Neural crest cell (in vitro differentiated cells): ENCODE results near the gene DVL3. TPM values are rescaled to one million over a fixed set of nuclear protein-coding genes. Genes with fewer than 3 reads are reported as not detected.

ENCODE experiments used
- DNase-seq: peaks from one replicate; pipeline ENCODE4 v3.0.0; 2021; ENCODE audit warnings: low read depth, mixed read lengths, low spot score
- H3K27ac Mint-ChIP-seq: one replicate; pipeline ENCODE4 v1.8.0; 2021; ENCODE audit warnings: mild to moderate bottlenecking, mixed read lengths; ENCODE audit not compliant: unreplicated experiment
- H3K27me3 Mint-ChIP-seq: 2 replicates; pipeline ENCODE4 v1.8.0; 2021; ENCODE audit warnings: low read depth, mild to moderate bottlenecking, mixed read lengths
- H3K36me3 Mint-ChIP-seq: 2 replicates; pipeline ENCODE4 v1.8.0; 2021; ENCODE audit warnings: low read depth, mild to moderate bottlenecking, mixed read lengths
- H3K4me1 Mint-ChIP-seq: 2 replicates; pipeline ENCODE4 v1.8.0; 2021; ENCODE audit warnings: mixed read lengths
- H3K4me3 Mint-ChIP-seq: one replicate; pipeline ENCODE4 v1.8.0; 2021; ENCODE audit warnings: mild to moderate bottlenecking, mixed read lengths
- H3K9me3 Mint-ChIP-seq: 2 replicates; pipeline ENCODE4 v1.8.0; 2021; ENCODE audit warnings: mixed read lengths
- CTCF ChIP-seq: fragments of 200-600 bp; sonication (generic); conservative IDR thresholded peaks from 2 replicates; pipeline ENCODE4 v1.5.0; 2021; ENCODE audit warnings: antibody characterized with exemption, mild to moderate bottlenecking
- total RNA-seq: library from RNA; stranded (reverse); gene quantifications from 2 replicates; pipeline ENCODE4 v1.2.1, GENCODE V29; 2021

DVL3 gene
- total RNA-seq, 1 donor from 2014 or later = 93.8 TPM

- H3K4me3 Mint-ChIP-seq = no peak overlapping the region
- H3K4me1 Mint-ChIP-seq = no peaks in the 10 kb centered on the region
- H3K27ac Mint-ChIP-seq = no peak overlapping the region
- H3K9me3 Mint-ChIP-seq = no peaks in the 10 kb centered on the region
- DNase-seq = no peak
- H3K27me3 Mint-ChIP-seq = peaks cover 47% of the 10 kb centered on the region
- TF ChIP-seq CTCF = no peak
- no peaks in the 10 kb centered on the region for H3K36me3 Mint-ChIP-seq
These were observed 54.2 kb downstream of the DVL3 start for GRCh38 chr3:184209146-184209923.

- Mint-ChIP-seq H3K4me1 (no peaks in the 10 kb centered on the region), H3K36me3 (no peaks in the 10 kb centered on the region), H3K9me3 (no peaks in the 10 kb centered on the region), H3K27ac (no peak overlapping the region), H3K4me3 (no peak overlapping the region), H3K27me3 (peaks cover 46% of the 10 kb centered on the region)
- no peak for TF ChIP-seq CTCF
- DNase-seq = no peak
These were observed 56.1 kb downstream of the DVL3 start for GRCh38 chr3:184211297-184211696.

DNA sequence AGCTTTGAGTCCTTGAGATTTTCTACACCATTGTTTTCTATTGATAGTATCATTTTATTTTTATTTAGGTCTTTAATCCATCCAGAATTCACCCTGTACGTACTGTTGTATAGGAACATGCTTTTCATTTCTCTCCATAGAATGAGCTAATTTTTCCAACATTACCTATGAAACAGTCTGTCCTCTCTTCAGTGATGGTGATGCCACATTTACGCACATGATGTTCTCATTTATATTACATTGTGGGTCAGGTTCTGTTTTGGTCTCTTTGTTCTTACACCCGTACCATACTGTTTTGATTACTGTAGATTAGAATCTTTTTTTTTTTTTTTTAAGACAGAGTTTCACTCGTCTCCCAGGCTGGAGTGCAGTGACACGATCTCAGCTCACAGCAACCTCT lies 56.5 kb downstream of the DVL3 start:
- Mint-ChIP-seq H3K4me1 (no peaks in the 10 kb centered on the region), H3K4me3 (no peak overlapping the region), H3K9me3 (no peaks in the 10 kb centered on the region), H3K27ac (no peak overlapping the region), H3K36me3 (no peaks in the 10 kb centered on the region), H3K27me3 (peaks cover 42% of the 10 kb centered on the region)
- DNase-seq = no peak
- no peak for TF ChIP-seq CTCF

DNA sequence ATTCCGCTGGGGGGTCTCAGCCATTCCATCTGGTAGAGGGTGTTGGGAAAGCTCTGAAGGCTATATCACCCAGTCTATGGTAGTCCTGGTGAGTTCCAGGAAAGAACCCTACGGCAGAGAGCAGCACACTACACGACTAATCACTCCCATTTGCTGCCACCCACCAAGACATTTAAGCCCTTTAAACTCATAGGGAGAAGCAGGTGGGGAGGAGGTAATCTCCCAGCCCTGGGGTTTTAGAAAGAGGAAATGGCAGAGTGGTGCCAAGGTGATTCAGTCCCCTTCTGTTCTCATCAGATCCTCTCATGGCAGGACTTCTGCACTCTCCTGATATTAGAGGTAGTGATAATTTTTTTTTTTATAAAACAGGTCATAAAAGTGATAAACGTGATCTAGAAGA lies 63.6 kb downstream of the DVL3 start:
- no peak for DNase-seq
- no peaks in the 10 kb centered on the region for H3K36me3 Mint-ChIP-seq
- no peak overlapping the region for H3K4me3 Mint-ChIP-seq
- TF ChIP-seq CTCF = no peak
- H3K9me3 Mint-ChIP-seq = no peaks in the 10 kb centered on the region
- no peak overlapping the region for H3K27ac Mint-ChIP-seq
- H3K27me3 Mint-ChIP-seq = peaks cover 38% of the 10 kb centered on the region
- no peaks in the 10 kb centered on the region for H3K4me1 Mint-ChIP-seq

GRCh38 chr3:184222521-184222920 lies 67.3 kb downstream of the DVL3 start:
- Mint-ChIP-seq H3K9me3 (no peaks in the 10 kb centered on the region), H3K4me3 (no peak overlapping the region), H3K27me3 (peaks cover 67% of the 10 kb centered on the region), H3K27ac (no peak overlapping the region), H3K4me1 (no peaks in the 10 kb centered on the region), H3K36me3 (no peaks in the 10 kb centered on the region)
- DNase-seq = no peak
- no peak for TF ChIP-seq CTCF

Other genes with a start within 250 kb of the DVL3 start
- 47.3 and 50.9 TPM in 2 replicates for gene ABCC5, start 137.5 kb upstream of the DVL3 start, total RNA-seq
- gene HTR3D, start 123.6 kb upstream of the DVL3 start, total RNA-seq = not detected in 2 replicates
- not detected in 2 replicates for gene HTR3C, start 102.3 kb upstream of the DVL3 start, total RNA-seq
- not detected in 2 replicates for gene HTR3E, start 58.3 kb upstream of the DVL3 start, total RNA-seq
- 54.8 and 57.7 TPM in 2 replicates for gene EIF2B5, start 20.0 kb upstream of the DVL3 start, total RNA-seq
- 271 and 289 TPM in 2 replicates for gene AP2M1, start 19.5 kb downstream of the DVL3 start, total RNA-seq
- gene ABCF3, start 30.8 kb downstream of the DVL3 start, total RNA-seq = 63.9 and 67.3 TPM in 2 replicates
- 0.36 and 0.56 TPM in 2 replicates for gene VWA5B2, start 74.2 kb downstream of the DVL3 start, total RNA-seq
- 32.0 and 35.5 TPM in 2 replicates for gene ALG3, start 93.6 kb downstream of the DVL3 start, total RNA-seq
- 3.4 and 3.9 TPM in 2 replicates for gene EEF1AKMT4, start 94.3 kb downstream of the DVL3 start, total RNA-seq
- gene CAMK2N2, start 106.2 kb downstream of the DVL3 start, total RNA-seq = 4.7 and 5.6 TPM in 2 replicates
- not detected in 2 replicates for gene ECE2, start 120.6 kb downstream of the DVL3 start, total RNA-seq
- 359 and 378 TPM in 2 replicates for gene PSMD2, start 143.9 kb downstream of the DVL3 start, total RNA-seq
- 520 and 529 TPM in 2 replicates for gene EIF4G1, start 159.2 kb downstream of the DVL3 start, total RNA-seq
- gene FAM131A, start 182.2 kb downstream of the DVL3 start, total RNA-seq = 17.4 and 19.7 TPM in 2 replicates
- 23.6 and 27.8 TPM in 2 replicates for gene CLCN2, start 206.2 kb downstream of the DVL3 start, total RNA-seq
- 94.5 and 98.9 TPM in 2 replicates for gene POLR2H, start 206.3 kb downstream of the DVL3 start, total RNA-seq
- gene THPO, start 222.8 kb downstream of the DVL3 start, total RNA-seq = 0.55 and 0.98 TPM in 2 replicates
- gene CHRD, start 224.7 kb downstream of the DVL3 start, total RNA-seq = 3.2 and 4.0 TPM in 2 replicates